Muscle of leg (tissue), 11 donors: ENCODE data around the gene CWF19L1. TPM values are rescaled to one million over a fixed set of nuclear protein-coding genes. Genes with fewer than 3 reads are reported as not detected.

ENCODE experiments used
- DNase-seq: peaks from one replicate; pipeline ENCODE4 v3.0.0; 2013
- H3K27ac ChIP-seq: one replicate; pipeline ENCODE4 v1.5.1; 2013; ENCODE audit warnings: mild to moderate bottlenecking, low read length, control low read depth
- H3K27me3 ChIP-seq: one replicate; pipeline ENCODE4 v1.6.1; 2013; ENCODE audit warnings: low read length; ENCODE audit not compliant: control insufficient read depth, insufficient read depth
- H3K36me3 ChIP-seq: one replicate; pipeline ENCODE4 v1.6.1; 2013; ENCODE audit warnings: low read length; ENCODE audit not compliant: control insufficient read depth, insufficient read depth
- H3K4me1 ChIP-seq: one replicate; pipeline ENCODE4 v1.6.1; 2013; ENCODE audit warnings: low read length; ENCODE audit not compliant: control insufficient read depth, insufficient read depth
- H3K4me3 ChIP-seq: one replicate; pipeline ENCODE4 v1.5.1; 2013; ENCODE audit warnings: low read length, control low read depth
- H3K9me3 ChIP-seq: replicated peaks from 2 replicates; pipeline ENCODE4 v1.6.1; 2013; ENCODE audit warnings: low read depth, low read length; ENCODE audit not compliant: control insufficient read depth
- WGBS: methylation state at CpG from one replicate; pipeline ENCODE4 v1.1.5; 2013; ENCODE audit warnings: missing lambda C conversion rate; ENCODE audit not compliant: insufficient coverage; 5-methylcytosine and 5-hydroxymethylcytosine counted together
- polyA plus RNA-seq, 8 donors: library from polyadenylated mRNA; unstranded; fragments of 120-200 nt; gene quantifications; one replicate each; pipeline versions ENCODE4 v1.2.1 to v1.2.3, GENCODE V29; 2013; ENCODE audit warnings: inconsistent platforms in 1 of 8, low replicate concordance in 1 of 8; ENCODE audit not compliant: insufficient read length in 8 of 8, insufficient read depth in 1 of 8
- total RNA-seq: library from RNA; stranded (reverse); fragments of 120-200 nt; gene quantifications from one replicate; pipeline ENCODE4 v1.2.4, GENCODE V29; 2013

The CWF19L1 gene
- total and polyA plus RNA-seq, 9 donors: 16.7 to 25.9 (median 20.5) TPM

GRCh38 chr10:100222529-100222928 lies 44.9 kb downstream of the CWF19L1 start:
- H3K36me3 ChIP-seq: peaks cover 24% of the 10 kb centered on the region
- no CpG with 5 or more reads among the region's 2 CpGs for WGBS

DNA sequence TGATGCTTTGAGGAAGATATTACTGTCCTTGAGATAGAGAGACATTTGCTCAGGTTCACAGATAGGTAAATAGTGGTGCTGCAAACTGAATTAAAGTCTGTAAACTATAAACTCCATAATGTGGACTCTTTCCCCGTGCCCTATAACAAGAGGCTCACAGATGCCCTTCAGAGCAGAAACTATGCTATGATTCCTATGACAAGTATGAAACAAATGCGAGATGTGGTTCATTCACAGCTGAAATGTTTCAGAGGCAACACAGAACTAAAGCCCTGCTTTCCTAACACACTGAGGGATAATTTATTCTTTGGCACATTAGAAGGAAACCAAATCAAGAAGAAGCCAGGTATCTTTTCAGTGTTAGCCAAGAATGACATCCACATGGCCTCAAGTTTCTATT lies 51.4 kb downstream of the CWF19L1 start:
- Histone ChIP-seq H3K4me3 (no peak overlapping the region), H3K27me3 (no peaks in the 10 kb centered on the region), H3K27ac (no peak overlapping the region), H3K4me1 (no peaks in the 10 kb centered on the region), H3K36me3 (peaks cover 34% of the 10 kb centered on the region), H3K9me3 (no peaks in the 10 kb centered on the region)
- no CpG with 5 or more reads among the region's 2 CpGs for WGBS
- no peak for DNase-seq

More at GRCh38 chr10:100222529-100222928, 44.9 kb downstream of the CWF19L1 start:
- DNase-seq: no peak
- Histone ChIP-seq H3K9me3 (no peaks in the 10 kb centered on the region), H3K27ac (no peak overlapping the region), H3K4me3 (no peak overlapping the region), H3K4me1 (no peaks in the 10 kb centered on the region), H3K27me3 (no peaks in the 10 kb centered on the region)

- Histone ChIP-seq H3K36me3 (peaks cover 24% of the 10 kb centered on the region), H3K4me1 (no peaks in the 10 kb centered on the region), H3K27ac (no peak overlapping the region), H3K9me3 (no peaks in the 10 kb centered on the region), H3K27me3 (no peaks in the 10 kb centered on the region), H3K4me3 (no peak overlapping the region)
- DNase-seq: no peak
- WGBS: 40% methylated on average over 2 of the region's 7 CpGs
Measured at GRCh38 chr10:100209303-100209702, 58.1 kb downstream of the CWF19L1 start.

DNA sequence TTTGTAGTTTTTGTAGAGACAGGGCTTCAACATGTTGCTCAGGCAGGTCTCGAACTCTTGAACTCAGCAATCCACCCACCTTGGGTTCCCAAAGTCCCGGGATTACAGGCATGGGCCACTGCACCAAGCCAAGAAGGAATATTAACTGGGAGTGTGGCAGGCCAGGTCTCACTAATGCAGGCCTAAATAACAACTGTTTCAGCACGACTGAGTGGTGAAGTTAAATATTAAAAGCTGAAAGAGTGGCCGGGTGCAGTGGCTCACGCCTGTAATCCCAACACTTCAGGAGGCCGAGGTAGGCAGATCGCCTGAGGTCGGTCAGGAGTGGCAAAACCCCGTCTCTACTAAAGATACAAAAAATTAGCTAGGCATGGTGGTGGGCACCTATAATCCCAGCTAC lies 59.2 kb downstream of the CWF19L1 start:
- Histone ChIP-seq H3K9me3 (no peaks in the 10 kb centered on the region), H3K27ac (no peak overlapping the region), H3K36me3 (peaks cover 24% of the 10 kb centered on the region), H3K4me3 (no peak overlapping the region), H3K4me1 (no peaks in the 10 kb centered on the region), H3K27me3 (no peaks in the 10 kb centered on the region)
- 87% methylated on average over 8 of the region's 9 CpGs for WGBS
- DNase-seq: no peak

DNA sequence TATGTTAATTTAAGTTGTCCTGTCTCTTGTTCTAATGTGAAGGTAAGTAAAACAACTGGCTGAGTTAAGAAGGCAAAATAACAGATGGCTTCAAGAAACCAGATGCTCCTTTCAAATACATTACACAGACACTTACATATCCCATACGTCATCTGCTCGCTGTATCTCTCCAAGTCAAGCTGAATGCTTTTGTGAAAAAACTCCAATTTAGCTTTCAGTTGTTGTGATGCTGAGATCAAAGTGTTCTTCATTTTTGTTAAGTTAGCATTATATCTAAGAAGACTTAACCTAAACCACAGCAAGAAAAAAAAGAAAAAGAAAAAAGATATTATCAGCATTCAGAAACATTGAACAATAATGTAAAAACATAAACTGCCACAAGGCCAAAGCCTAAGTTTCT lies 63.1 kb downstream of the CWF19L1 start:
- no peak overlapping the region for H3K4me3 ChIP-seq
- WGBS: no CpG with 5 or more reads among the region's 2 CpGs
- no peak for DNase-seq

DNA sequence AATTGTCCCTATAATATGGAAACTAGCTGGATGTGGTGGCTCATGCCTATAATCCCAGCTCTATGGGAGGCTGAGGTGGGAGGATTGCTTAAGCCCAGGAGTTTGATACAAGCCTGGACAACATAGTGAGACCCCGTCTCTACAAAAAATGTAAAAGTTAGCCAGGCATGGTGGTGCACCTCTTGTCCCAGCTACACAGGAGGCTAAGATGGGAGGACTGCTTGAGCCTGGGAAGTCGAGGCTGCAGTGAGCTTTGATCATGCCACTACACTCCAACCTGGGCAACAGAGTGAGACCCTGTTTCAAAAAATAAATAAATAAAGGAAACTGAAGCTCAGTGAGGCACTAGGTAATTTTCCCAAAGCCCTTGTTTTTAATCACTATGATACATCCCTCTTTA lies 65.9 kb downstream of the CWF19L1 start:
- peaks cover 16% of the 10 kb centered on the region for H3K36me3 ChIP-seq
- no peak overlapping the region for H3K27ac ChIP-seq
- no peak overlapping the region for H3K4me3 ChIP-seq
- no peaks in the 10 kb centered on the region for H3K4me1 ChIP-seq
- no peak for DNase-seq
- no peaks in the 10 kb centered on the region for H3K27me3 ChIP-seq
- 88% methylated on average over 1 of the region's 2 CpGs for WGBS
- no peaks in the 10 kb centered on the region for H3K9me3 ChIP-seq

More for the DNA sequence above, 63.1 kb downstream of the CWF19L1 start:
- Histone ChIP-seq H3K4me1 (no peaks in the 10 kb centered on the region), H3K36me3 (peaks cover 16% of the 10 kb centered on the region), H3K27me3 (no peaks in the 10 kb centered on the region), H3K9me3 (no peaks in the 10 kb centered on the region), H3K27ac (no peak overlapping the region)

DNA sequence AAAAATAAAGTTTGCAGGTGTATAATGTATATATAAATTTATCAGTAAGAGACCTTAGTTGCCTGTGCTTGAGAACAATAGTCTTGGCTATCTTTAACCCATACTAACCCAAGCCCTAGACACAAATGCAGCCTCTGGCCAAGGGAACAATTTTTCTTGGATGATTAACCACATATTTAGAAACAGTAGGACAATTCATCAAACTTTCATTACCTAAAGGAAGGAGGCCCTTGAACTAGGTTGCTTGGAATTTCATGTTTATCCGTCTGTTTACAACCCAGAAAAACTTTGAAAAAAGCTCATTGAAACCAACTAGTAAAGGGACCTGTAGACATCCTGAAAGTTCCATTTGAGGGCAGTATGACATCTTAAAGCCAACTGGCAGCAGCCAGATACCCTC lies 72.7 kb downstream of the CWF19L1 start:
- no CpG with 5 or more reads among the region's 1 CpG for WGBS
- no peaks in the 10 kb centered on the region for H3K9me3 ChIP-seq
- no peaks in the 10 kb centered on the region for H3K27me3 ChIP-seq
- DNase-seq: no peak
- H3K36me3 ChIP-seq: peaks cover 38% of the 10 kb centered on the region
- H3K27ac ChIP-seq: no peak overlapping the region
- no peak overlapping the region for H3K4me3 ChIP-seq
- H3K4me1 ChIP-seq: no peaks in the 10 kb centered on the region

- no peaks in the 10 kb centered on the region for H3K4me1 ChIP-seq
- no peaks in the 10 kb centered on the region for H3K27me3 ChIP-seq
- 62% methylated on average over 2 of the region's 2 CpGs for WGBS
- DNase-seq: peak; percentile 84
- H3K36me3 ChIP-seq: peaks cover 37% of the 10 kb centered on the region
- no peak overlapping the region for H3K4me3 ChIP-seq
- H3K27ac ChIP-seq: peak overlapping the region; percentile 43
- H3K9me3 ChIP-seq: no peaks in the 10 kb centered on the region
Measured at GRCh38 chr10:100192350-100192749, 75.1 kb downstream of the CWF19L1 start.

GRCh38 chr10:100186253-100187212 lies 80.9 kb downstream of the CWF19L1 start:
- peaks cover 9% of the 10 kb centered on the region for H3K4me1 ChIP-seq
- peak overlapping the region; percentile 90 for H3K4me3 ChIP-seq
- no peaks in the 10 kb centered on the region for H3K27me3 ChIP-seq
- 47% methylated on average over 15 of the region's 28 CpGs for WGBS
- no peaks in the 10 kb centered on the region for H3K9me3 ChIP-seq
- peaks cover 22% of the 10 kb centered on the region for H3K36me3 ChIP-seq
- peak overlapping the region; percentile 85 for H3K27ac ChIP-seq
- peak; percentile 76 for DNase-seq

DNA sequence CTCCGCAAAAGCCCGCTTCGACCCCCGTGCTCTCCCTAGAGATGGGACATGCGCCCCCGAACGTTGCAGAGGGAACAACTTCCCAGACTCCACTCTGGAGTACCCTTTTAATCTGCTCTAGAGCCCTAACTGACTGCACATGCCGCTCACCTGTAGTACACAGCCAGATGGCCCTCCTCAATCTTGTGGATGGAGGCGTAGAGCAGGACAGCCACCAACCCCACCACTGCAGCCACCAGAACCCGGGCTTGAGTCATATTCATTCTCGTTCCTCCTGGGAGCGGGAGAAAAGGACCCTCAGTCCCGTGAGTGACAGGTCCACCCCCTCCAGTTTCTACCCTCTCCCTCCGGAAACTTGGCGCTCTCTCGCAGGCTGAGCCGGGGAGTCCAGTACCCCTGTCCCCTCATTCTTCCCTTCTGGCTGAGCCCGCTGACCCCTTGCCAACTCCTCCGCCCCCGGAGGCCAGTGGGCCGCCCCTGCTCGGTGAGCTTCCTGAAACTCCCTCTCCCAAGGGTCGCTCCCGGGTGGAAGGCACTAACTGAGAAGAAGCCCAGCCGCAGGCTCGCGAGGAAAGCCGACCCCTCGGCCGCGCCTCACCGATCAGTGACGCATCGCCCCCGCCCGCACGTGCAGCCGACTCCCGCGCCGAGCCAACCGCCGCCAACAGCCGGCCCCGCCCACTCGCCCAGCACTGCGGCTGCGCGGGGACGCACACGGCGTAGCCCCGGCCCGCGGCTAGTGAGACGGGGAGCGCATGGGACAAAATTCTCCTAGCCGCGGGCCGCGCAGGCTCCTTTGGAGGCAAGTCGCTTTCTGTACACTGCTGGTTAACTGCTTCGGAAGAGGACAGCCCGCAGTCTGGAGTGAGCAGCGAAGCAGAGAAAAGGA lies 81.8 kb downstream of the CWF19L1 start, which contains the start of gene ERLIN1:
Gene ERLIN1 (minus strand): TSS at position 666 of the 889 bp plus-strand sequence. CDS start 403 bp downstream, at position 263.
- Histone ChIP-seq H3K36me3 (peaks cover 15% of the 10 kb centered on the region), H3K4me1 (peaks cover 9% of the 10 kb centered on the region), H3K27ac (peak within 1 kb of the TSS; percentile 96), H3K27me3 (no peaks in the 10 kb centered on the region), H3K4me3 (peak within 1 kb of the TSS; percentile 90), H3K9me3 (no peaks in the 10 kb centered on the region)
- under 1% methylated on average over 65 of the region's 65 CpGs for WGBS
- peak; percentile 98 for DNase-seq
